Measurements from ENCODE around the gene ZBTB42.

DNA sequence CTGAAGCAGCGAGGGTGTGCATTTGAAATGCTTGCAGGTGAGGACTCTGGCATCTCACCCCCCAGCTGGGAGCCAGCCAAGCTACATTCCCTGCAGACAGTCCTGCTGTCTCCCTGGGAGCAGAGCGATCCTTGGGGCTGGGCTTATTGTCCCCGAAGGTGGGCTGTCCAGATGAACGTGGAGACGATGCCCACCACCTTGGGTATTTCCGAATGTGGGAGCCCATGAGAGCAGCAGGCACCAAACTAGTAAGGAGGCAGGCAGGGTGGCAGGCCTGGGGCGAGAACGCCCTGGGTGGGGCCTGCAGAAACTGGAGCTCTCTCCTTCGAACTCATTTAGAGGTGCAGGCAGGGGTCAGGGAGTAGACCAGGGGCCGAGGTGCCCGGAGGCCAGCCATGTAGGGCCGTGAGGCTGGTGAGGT is 18.5 kb downstream of the ZBTB42 start:
- TF ChIP-seq, protein P1, sequence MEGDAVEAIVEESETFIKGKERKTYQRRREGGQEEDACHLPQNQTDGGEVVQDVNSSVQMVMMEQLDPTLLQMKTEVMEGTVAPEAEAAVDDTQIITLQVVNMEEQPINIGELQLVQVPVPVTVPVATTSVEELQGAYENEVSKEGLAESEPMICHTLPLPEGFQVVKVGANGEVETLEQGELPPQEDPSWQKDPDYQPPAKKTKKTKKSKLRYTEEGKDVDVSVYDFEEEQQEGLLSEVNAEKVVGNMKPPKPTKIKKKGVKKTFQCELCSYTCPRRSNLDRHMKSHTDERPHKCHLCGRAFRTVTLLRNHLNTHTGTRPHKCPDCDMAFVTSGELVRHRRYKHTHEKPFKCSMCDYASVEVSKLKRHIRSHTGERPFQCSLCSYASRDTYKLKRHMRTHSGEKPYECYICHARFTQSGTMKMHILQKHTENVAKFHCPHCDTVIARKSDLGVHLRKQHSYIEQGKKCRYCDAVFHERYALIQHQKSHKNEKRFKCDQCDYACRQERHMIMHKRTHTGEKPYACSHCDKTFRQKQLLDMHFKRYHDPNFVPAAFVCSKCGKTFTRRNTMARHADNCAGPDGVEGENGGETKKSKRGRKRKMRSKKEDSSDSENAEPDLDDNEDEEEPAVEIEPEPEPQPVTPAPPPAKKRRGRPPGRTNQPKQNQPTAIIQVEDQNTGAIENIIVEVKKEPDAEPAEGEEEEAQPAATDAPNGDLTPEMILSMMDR (IDR thresholded peaks at IDR 0.05; ENCODE audit: low read depth, low read length, missing input control): no peak
- TF ChIP-seq FOXA1 (IDR thresholded peaks at IDR 0.05) (no peak), YY1 (IDR thresholded peaks at IDR 0.05) (no peak), FOXA2 (IDR thresholded peaks at IDR 0.05) (no peak), SP1 (IDR thresholded peaks at IDR 0.05) (no peak), RXRA (IDR thresholded peaks at IDR 0.05) (no peak), RAD21 (IDR thresholded peaks at IDR 0.05) (no peak)
- TF ChIP-seq, protein P2, sequence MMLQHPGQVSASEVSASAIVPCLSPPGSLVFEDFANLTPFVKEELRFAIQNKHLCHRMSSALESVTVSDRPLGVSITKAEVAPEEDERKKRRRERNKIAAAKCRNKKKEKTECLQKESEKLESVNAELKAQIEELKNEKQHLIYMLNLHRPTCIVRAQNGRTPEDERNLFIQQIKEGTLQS (IDR thresholded peaks at IDR 0.05): no peak
- TF ChIP-seq, protein P3, sequence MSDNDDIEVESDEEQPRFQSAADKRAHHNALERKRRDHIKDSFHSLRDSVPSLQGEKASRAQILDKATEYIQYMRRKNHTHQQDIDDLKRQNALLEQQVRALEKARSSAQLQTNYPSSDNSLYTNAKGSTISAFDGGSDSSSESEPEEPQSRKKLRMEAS (IDR thresholded peaks at IDR 0.05): no peak

Data from liver (tissue), 3 donors.